Measurements from ENCODE around the gene DGKB.
"Not testable (repeated sequence)": the region's sequence is repeated elsewhere in the genome, so short reads cannot be mapped to it uniquely, and the experiment has no call there.

The DGKB gene

DNA sequence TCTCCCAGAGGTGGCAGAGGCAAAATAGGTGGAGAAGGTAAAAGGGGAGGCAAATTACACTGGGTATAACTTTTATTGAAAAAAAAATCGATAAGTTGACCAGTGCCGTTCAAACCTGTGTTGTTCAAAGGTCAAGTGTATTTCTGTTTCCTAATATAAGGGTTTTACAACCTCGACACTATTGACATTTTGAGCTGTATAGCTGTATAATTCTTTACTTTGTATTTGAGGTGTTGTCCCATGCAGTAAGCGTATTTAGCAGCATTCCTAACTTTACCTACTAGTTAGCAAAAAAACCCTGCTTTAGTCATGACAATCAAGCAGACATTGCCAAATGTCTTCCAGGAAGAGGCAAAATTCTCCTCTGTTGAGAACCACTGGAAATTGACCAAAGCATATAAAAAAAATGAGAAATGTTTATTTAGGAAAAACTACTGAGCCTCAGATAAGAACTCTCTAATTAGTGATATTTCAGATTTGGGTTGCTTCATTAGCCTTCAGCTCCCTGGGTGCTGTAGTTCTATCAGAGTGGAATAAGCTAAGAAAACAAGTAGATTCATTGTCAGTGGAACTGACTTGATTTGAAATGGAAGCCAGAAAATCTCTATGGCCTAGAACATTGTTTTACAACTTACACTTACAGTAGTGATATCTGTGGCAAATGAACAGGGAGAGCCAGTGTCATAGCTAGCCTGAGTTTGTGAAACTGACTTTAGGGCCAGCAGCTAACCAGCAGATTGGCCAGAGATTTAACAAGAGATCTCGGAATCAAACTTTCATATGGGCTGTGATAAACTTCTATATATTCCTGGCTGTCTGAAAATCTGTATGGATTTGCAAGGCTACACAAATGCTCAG, 331.6 kb downstream of the DGKB start:
- no peak for DNase-seq

DNA sequence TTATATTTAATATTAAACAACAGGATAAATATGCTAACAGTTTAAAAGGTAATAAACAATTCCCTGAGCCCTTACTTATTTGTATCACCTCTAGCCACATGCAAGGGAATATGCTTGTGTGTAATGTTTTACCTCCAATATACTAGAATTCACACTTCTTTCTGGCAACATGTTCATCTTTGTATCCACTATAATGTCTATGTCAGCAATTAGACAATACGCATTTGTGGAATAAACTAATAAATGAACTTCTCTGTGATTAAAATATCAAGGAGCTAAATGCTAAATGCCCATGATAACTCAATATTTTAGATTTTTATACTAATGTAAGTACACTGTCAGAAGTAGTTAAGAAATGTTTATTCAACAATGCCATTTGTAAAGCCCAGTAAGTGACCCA, 350.5 kb downstream of the DGKB start:
- DNase-seq: no peak

GRCh38 chr7:14551310-14551709, 351.2 kb downstream of the DGKB start:
- DNase-seq: no peak

- no peak for DNase-seq
Measured at GRCh38 chr7:14542624-14543023, 359.9 kb downstream of the DGKB start.

DNA sequence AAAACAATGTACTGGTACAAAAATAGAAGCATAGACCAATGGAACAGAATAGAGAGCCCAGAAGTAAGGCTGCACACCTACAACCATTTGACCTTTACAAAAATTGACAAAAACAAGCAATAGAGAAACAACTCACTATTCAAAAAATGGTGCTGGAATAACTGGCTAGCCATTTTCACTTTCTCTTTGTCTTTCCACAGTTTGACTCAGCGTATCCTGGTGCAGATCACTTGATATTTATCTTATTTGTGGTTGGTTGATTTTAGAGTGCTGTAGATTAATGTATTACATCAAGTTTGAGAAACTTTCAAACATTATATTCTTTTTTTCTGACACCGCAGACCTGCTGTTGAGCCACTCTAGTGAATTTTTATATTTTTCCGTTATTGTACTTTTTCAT, 381.4 kb downstream of the DGKB start:
- DNase-seq: no peak

GRCh38 chr7:14510268-14510667, 392.3 kb downstream of the DGKB start:
- DNase-seq: no peak

GRCh38 chr7:14507617-14508016, 394.9 kb downstream of the DGKB start:
- no peak for DNase-seq

GRCh38 chr7:14505906-14506305, 396.6 kb downstream of the DGKB start:
- no peak for DNase-seq

- no peak for DNase-seq
Measured at GRCh38 chr7:14504134-14504533, 398.4 kb downstream of the DGKB start.

GRCh38 chr7:14503623-14504022, 398.9 kb downstream of the DGKB start:
- no peak for DNase-seq

GRCh38 chr7:14501436-14501835, 401.1 kb downstream of the DGKB start:
- no peak for DNase-seq

DNA sequence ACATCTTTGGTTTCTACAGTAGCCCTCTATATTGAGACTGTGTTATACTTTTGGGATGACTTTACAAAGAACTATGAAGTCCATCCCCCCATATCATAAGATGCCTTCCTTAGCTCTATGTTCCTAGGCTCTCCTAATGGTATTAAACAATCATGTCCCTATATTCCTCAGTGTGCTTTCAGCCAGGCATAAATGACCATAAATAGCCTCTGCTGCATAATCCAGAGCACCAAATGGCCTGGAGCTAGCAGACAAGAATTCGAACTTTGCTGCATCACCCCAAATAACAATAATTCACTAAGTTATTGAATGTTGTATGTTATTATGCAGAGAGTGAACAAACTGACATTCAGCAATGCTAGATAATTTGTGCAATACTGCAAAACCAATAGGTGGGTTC, 405.2 kb downstream of the DGKB start:
- no peak for DNase-seq

- DNase-seq: no peak
Measured at GRCh38 chr7:14495633-14496032, 406.9 kb downstream of the DGKB start.

DNA sequence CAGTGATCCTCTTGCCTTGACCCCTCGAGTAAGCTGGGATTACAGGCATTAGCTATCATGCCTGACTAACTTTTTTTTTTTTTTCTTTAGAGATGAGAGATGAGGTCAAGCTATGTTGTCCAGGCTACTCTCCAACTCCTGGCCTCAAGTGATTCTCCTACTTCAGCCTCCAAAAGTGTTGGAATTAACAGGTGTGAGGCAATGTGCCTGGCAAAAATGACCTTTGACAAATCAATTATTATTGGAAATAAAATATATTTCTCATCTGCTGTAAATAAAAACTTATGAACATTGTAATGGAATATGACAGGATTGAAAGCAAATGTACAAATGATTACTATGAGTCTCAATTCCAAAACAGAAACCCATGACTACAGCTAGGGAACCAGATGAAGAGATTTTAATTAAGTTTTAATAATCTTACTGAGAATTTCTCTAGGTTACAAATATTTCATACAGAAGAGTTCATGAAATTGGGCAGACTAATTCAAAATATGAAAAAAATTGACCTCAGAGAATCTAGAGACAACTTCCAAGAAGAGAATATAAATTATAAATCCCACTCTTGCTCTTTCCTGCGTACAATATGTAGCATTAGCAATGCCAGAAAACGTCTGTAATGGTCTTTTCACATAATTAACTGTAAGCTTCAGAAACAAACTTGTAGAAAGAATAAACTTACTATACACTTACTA, 414.7 kb downstream of the DGKB start:
- no peak for DNase-seq

DNA sequence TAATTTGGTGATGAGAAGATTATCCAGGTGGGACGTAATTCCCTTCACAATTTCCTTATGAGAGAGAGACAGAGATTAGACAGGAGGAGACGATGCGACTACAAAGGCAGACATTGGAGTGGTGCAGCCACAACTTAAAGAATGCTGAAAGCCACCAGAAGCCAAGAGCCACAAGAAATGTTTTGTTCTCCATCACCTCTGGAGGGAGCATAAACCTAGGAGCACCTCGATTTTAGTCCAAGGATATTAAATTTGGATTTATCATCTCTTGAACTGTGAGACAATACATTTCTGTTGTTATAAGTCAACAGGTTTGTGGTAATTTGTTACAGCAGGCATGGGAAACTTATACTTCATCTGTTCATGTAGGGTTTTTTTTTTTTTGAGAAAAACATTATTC, 418.9 kb downstream of the DGKB start:
- no peak for DNase-seq

DNA sequence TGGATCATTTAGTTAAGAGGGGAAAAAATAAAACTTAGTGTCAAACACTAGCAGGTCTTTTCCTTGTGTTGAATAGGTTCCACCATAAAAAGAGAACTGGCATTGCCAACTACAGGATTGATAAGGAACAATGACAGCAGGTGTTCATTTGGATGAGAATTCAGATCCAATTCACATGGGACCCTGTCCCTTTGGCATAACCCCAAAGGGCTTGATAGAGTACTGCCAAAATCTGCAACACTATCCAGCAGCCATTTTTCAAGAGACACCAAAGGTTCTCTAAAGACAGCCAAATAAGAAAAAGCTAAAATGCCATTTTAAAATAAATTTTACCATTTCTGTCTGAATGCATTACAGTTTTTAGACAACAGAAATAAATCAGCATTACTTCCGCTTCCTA, 422.3 kb downstream of the DGKB start:
- DNase-seq: no peak

DNA sequence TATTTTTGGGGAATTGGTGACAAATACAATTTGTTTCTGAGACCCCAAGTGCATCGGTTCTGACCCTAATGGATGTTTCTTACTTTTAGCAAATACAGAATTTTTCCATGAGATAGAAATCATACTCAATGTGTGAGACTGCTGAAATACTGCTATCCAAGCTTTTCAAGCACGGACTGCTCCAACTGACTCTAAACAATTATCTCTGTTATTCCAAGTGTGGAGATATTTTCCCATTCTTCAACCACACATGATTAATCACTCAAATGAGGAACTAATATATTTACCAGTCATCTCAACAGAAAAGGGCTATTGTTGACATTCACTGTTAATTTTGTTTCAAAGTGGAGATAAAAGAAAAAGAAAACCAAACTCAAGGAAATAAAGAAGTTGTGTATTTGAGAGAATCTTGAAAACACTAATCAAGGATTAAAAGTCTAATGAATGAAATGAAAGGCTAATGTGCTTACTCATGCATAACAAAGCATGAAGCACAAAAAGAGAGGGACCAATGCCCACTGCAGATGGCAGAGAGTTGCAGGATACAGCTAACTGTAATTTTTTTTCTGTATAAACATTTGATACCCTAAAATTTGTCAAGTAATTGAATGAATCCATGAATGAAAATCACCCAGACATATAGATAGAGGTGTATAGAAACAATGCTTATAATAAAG, 423.6 kb downstream of the DGKB start:
- DNase-seq: no peak

- DNase-seq: not testable (repeated sequence)
Measured at GRCh38 chr7:14461716-14462115, 440.8 kb downstream of the DGKB start.

DNA sequence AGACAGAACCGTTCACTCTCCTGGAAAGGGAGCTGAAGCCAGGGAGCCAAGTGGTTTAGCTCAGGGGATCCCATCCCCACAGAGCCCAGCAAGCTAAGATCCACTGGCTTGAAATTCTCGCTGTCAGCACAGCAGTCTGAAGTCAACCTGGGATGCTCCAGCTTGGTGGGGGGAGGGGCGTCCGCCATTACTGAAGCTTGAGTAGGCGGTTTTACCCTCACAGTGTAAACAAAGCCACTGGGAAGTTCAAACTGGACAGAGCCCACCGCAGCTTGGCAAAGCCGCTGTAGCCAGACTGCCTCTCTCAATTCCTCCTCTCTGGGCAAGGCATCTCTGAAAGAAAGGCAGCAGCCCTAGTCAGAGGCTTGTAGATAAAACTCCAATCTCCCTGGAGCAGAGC, 443.7 kb downstream of the DGKB start:
- DNase-seq: not testable (repeated sequence)

DNA sequence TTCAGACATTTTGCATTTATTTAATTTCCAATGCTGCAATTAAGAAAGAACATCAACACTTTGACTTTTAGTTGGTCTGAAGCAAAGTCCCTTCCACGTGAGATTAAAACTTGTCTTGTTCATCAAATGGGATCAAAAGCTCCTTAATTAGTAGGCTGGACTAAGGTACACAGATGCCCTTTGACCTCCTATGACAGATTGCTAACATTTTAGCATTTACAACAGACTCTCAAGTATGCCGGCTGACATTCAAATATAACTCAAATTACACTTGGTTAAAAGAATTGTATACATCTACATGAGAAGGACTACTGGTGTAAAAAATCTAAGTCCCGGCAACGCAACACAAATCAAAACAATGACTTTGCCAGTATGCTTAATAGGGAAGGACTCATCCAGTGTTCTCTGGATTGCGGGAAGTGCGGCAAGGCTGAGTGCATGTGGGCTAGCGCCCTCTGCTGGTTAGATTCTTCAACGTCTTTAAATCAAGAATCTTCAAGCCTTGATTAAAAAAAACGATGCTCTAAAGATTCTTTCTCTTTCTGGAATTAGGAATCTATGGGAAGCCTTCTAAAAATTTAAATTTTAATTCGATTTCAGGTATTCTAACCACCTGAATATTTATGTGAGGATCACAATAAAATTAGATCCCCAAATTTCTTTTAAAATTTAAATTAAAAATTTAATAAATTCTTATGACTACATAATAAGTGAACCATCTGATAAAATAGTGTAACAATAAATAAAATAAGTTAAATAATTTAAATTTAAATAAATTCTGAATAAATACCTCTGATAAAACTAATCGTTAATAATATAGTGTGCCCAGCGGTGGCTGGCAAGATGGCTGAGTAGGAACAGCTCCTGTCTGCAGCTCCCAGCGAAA, 444.7 kb downstream of the DGKB start:
- no peak for DNase-seq

- DNase-seq: no peak
Measured at GRCh38 chr7:14449291-14449690, 453.3 kb downstream of the DGKB start.

DNA sequence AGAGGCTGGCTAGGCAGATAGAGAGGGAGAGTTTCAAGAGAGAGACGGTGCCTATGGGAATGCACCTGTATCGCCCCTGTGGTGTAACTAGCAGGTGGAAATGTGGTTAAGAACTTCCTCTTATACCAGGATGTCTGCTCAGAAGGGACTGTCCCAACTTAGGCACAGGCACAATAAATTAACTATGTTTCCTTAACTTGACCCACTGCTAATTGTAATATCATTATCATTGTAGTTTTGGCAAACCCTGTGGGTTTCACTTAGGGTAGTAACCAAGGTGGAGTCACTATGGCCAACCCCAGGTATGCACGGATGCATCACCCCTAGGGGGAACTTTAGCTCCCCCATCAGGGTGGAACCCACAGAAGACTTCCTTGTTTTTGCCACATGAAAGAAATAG, 455.7 kb downstream of the DGKB start:
- no peak for DNase-seq

DNA sequence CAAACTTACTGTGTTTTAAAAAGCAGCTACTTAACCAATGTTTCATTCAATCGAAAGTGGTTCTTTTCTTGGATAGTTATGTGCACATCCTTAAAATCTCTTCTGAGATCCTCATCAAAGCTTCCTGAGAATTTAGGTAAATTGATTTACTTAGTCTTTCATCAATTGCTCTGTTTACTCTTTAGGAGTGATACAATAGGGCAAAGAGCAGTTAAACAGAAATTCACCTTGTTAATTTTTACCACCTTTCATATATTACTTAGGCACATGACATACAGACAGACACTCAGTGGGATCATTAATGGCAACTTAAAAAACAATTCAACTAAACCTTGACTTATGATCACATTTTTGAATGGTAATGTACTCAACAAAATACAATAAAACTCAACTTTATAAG, 456.3 kb downstream of the DGKB start:
- DNase-seq: no peak
